SJCRH30 (cell line): ENCODE measurements around the gene PSMD7. TPM values are rescaled to one million over a fixed set of nuclear protein-coding genes. Genes with fewer than 3 reads are reported as not detected.
A peak's percentile ranks its signal among the peaks of the same experiment; 100 is the strongest.

Source experiments
- DNase-seq, 2 experiments: peaks; one replicate each; pipeline ENCODE4 v3.0.0-alpha.2; 2015 to 2020
- H3K27ac ChIP-seq: fragments of 250-450 bp; sonication (Bioruptor Pico); 2 replicates; pipeline ENCODE4 v1.5.1; 2020; ENCODE audit warnings: mild to moderate bottlenecking, moderate library complexity
- H3K27me3 ChIP-seq: fragments of 250-450 bp; sonication (Bioruptor Pico); 2 replicates; pipeline ENCODE4 v1.5.1; 2020; ENCODE audit warnings: mild to moderate bottlenecking, moderate library complexity
- H3K36me3 ChIP-seq: fragments of 250-450 bp; sonication (Bioruptor Pico); 2 replicates; pipeline ENCODE4 v1.5.1; 2020; ENCODE audit warnings: mild to moderate bottlenecking, moderate library complexity
- H3K4me1 ChIP-seq: fragments of 250-450 bp; sonication (Bioruptor Pico); 2 replicates; pipeline ENCODE4 v1.5.1; 2020; ENCODE audit warnings: mild to moderate bottlenecking, moderate library complexity
- H3K4me3 ChIP-seq: fragments of 250-450 bp; sonication (Bioruptor Pico); 2 replicates; pipeline ENCODE4 v1.5.1; 2020; ENCODE audit warnings: mild to moderate bottlenecking, moderate library complexity
- H3K9me3 ChIP-seq: fragments of 250-450 bp; sonication (Bioruptor Pico); replicated peaks from 2 replicates; pipeline ENCODE4 v1.5.1; 2020; ENCODE audit warnings: mild to moderate bottlenecking, moderate library complexity
- total RNA-seq: library from RNA; depleted of rRNA; stranded (reverse); fragments of >200 nt; shearing (Covaris generic); gene quantifications from 2 replicates; pipeline ENCODE4 v1.2.3, GENCODE V29; 2014

Gene PSMD7
- total RNA-seq, 1 experiment from 2014 or later, result 59.8 TPM

- no peak overlapping the region for H3K4me3 ChIP-seq
- no peaks in the 10 kb centered on the region for H3K4me1 ChIP-seq
- DNase-seq, result no peak
- H3K9me3 ChIP-seq, result no peaks in the 10 kb centered on the region
- no peak overlapping the region for H3K27ac ChIP-seq
- H3K36me3 ChIP-seq, result no peaks in the 10 kb centered on the region
- H3K27me3 ChIP-seq, result no peaks in the 10 kb centered on the region
These were observed 16.2 kb upstream of the PSMD7 start for GRCh38 chr16:74280448-74280847.

GRCh38 chr16:74281300-74281699 lies 15.3 kb upstream of the PSMD7 start:
- no peak overlapping the region for H3K4me3 ChIP-seq

GRCh38 chr16:74283716-74284115 lies 12.9 kb upstream of the PSMD7 start:
- Histone ChIP-seq H3K9me3 (no peaks in the 10 kb centered on the region), H3K4me3 (no peak overlapping the region), H3K36me3 (no peaks in the 10 kb centered on the region), H3K4me1 (no peaks in the 10 kb centered on the region), H3K27me3 (no peaks in the 10 kb centered on the region), H3K27ac (no peak overlapping the region)
- no peak for DNase-seq

More at GRCh38 chr16:74281300-74281699, 15.3 kb upstream of the PSMD7 start:
- no peaks in the 10 kb centered on the region for H3K9me3 ChIP-seq
- no peaks in the 10 kb centered on the region for H3K27me3 ChIP-seq
- no peaks in the 10 kb centered on the region for H3K4me1 ChIP-seq
- DNase-seq, result no peak
- no peaks in the 10 kb centered on the region for H3K36me3 ChIP-seq
- H3K27ac ChIP-seq, result no peak overlapping the region

GRCh38 chr16:74288065-74288464 lies 8.5 kb upstream of the PSMD7 start:
- Histone ChIP-seq H3K27ac (no peak overlapping the region), H3K9me3 (no peaks in the 10 kb centered on the region), H3K27me3 (no peaks in the 10 kb centered on the region), H3K4me3 (no peak overlapping the region), H3K4me1 (no peaks in the 10 kb centered on the region), H3K36me3 (no peaks in the 10 kb centered on the region)
- DNase-seq, result no peak

GRCh38 chr16:74290356-74290755 lies 6.3 kb upstream of the PSMD7 start:
- H3K27me3 ChIP-seq, result no peaks in the 10 kb centered on the region
- no peak overlapping the region for H3K27ac ChIP-seq
- H3K9me3 ChIP-seq, result no peaks in the 10 kb centered on the region
- H3K36me3 ChIP-seq, result no peaks in the 10 kb centered on the region
- no peaks in the 10 kb centered on the region for H3K4me1 ChIP-seq
- no peak overlapping the region for H3K4me3 ChIP-seq
- DNase-seq, result no peak

- Histone ChIP-seq H3K27me3 (no peaks in the 10 kb centered on the region), H3K36me3 (no peaks in the 10 kb centered on the region), H3K4me3 (no peak overlapping the region), H3K9me3 (no peaks in the 10 kb centered on the region), H3K4me1 (no peaks in the 10 kb centered on the region), H3K27ac (no peak overlapping the region)
- no peak for DNase-seq
These were observed 5.4 kb upstream of the PSMD7 start for GRCh38 chr16:74291176-74291575.

GRCh38 chr16:74291577-74292208 lies 4.9 kb upstream of the PSMD7 start:
- H3K9me3 ChIP-seq, result no peaks in the 10 kb centered on the region
- no peaks in the 10 kb centered on the region for H3K27me3 ChIP-seq
- H3K4me1 ChIP-seq, result no peaks in the 10 kb centered on the region
- H3K27ac ChIP-seq, result no peak overlapping the region
- H3K4me3 ChIP-seq, result no peak overlapping the region
- no peaks in the 10 kb centered on the region for H3K36me3 ChIP-seq
- no peak for DNase-seq

GRCh38 chr16:74296104-74296431 lies 546 bp upstream of the PSMD7 start:
- peaks cover 14% of the 10 kb centered on the region for H3K36me3 ChIP-seq
- peak overlapping the region; percentile 77 for H3K4me3 ChIP-seq
- DNase-seq, result no peak
- no peaks in the 10 kb centered on the region for H3K4me1 ChIP-seq
- peak overlapping the region; percentile 85 for H3K27ac ChIP-seq
- H3K9me3 ChIP-seq, result no peaks in the 10 kb centered on the region
- H3K27me3 ChIP-seq, result no peaks in the 10 kb centered on the region

- Histone ChIP-seq H3K9me3 (no peaks in the 10 kb centered on the region), H3K27ac (peak overlapping the region; percentile 85), H3K4me1 (no peaks in the 10 kb centered on the region), H3K4me3 (peak overlapping the region; percentile 77), H3K27me3 (no peaks in the 10 kb centered on the region), H3K36me3 (peaks cover 26% of the 10 kb centered on the region)
- peak; percentile 7 to 14 for DNase-seq
These were observed 591 bp downstream of the PSMD7 start for GRCh38 chr16:74297145-74297665.

- no peak overlapping the region for H3K4me3 ChIP-seq
- no peaks in the 10 kb centered on the region for H3K4me1 ChIP-seq
- H3K27ac ChIP-seq, result no peak overlapping the region
- DNase-seq, result no peak
- H3K36me3 ChIP-seq, result peaks cover 29% of the 10 kb centered on the region
- no peaks in the 10 kb centered on the region for H3K27me3 ChIP-seq
- no peaks in the 10 kb centered on the region for H3K9me3 ChIP-seq
These were observed 1.5 kb downstream of the PSMD7 start for GRCh38 chr16:74298104-74298503.

GRCh38 chr16:74302341-74302740 lies 5.7 kb downstream of the PSMD7 start:
- Histone ChIP-seq H3K27me3 (no peaks in the 10 kb centered on the region), H3K9me3 (no peaks in the 10 kb centered on the region), H3K4me3 (no peak overlapping the region), H3K4me1 (no peaks in the 10 kb centered on the region), H3K27ac (no peak overlapping the region), H3K36me3 (peaks cover 52% of the 10 kb centered on the region)
- no peak for DNase-seq

GRCh38 chr16:74304164-74304834 lies 7.7 kb downstream of the PSMD7 start:
- Histone ChIP-seq H3K4me3 (no peak overlapping the region), H3K27ac (no peak overlapping the region), H3K27me3 (no peaks in the 10 kb centered on the region), H3K4me1 (no peaks in the 10 kb centered on the region), H3K36me3 (peaks cover 52% of the 10 kb centered on the region), H3K9me3 (no peaks in the 10 kb centered on the region)
- DNase-seq, result no peak

- no peak overlapping the region for H3K27ac ChIP-seq
- H3K4me3 ChIP-seq, result no peak overlapping the region
- no peaks in the 10 kb centered on the region for H3K27me3 ChIP-seq
- no peaks in the 10 kb centered on the region for H3K4me1 ChIP-seq
- peaks cover 48% of the 10 kb centered on the region for H3K36me3 ChIP-seq
- no peak for DNase-seq
- H3K9me3 ChIP-seq, result no peaks in the 10 kb centered on the region
These were observed 8.2 kb downstream of the PSMD7 start for GRCh38 chr16:74304835-74305176.

GRCh38 chr16:74305281-74305680 lies 8.7 kb downstream of the PSMD7 start:
- no peak for DNase-seq
- no peaks in the 10 kb centered on the region for H3K9me3 ChIP-seq
- no peaks in the 10 kb centered on the region for H3K27me3 ChIP-seq
- peaks cover 45% of the 10 kb centered on the region for H3K36me3 ChIP-seq
- no peak overlapping the region for H3K4me3 ChIP-seq
- H3K4me1 ChIP-seq, result no peaks in the 10 kb centered on the region
- H3K27ac ChIP-seq, result no peak overlapping the region

GRCh38 chr16:74305978-74306784 lies 9.6 kb downstream of the PSMD7 start:
- Histone ChIP-seq H3K4me1 (no peaks in the 10 kb centered on the region), H3K36me3 (peaks cover 36% of the 10 kb centered on the region), H3K4me3 (no peak overlapping the region), H3K27ac (no peak overlapping the region), H3K9me3 (no peaks in the 10 kb centered on the region), H3K27me3 (no peaks in the 10 kb centered on the region)
- DNase-seq, result no peak
